HG03045 (cell line): Measurements from ENCODE around the gene SLC22A2.

Source experiments
- ATAC-seq: cut with Tn5 transposase; IDR thresholded peaks from one replicate; pipeline ENCODE4 v1.9.1; 2021; ENCODE audit warnings: mild to moderate bottlenecking, moderate library complexity; ENCODE audit not compliant: unreplicated experiment

Gene SLC22A2

GRCh38 chr6:160172704-160173103 is 85.9 kb downstream of the SLC22A2 start:
- no peak for ATAC-seq

- ATAC-seq = no peak
These were observed 88.5 kb downstream of the SLC22A2 start for GRCh38 chr6:160170018-160170680.

GRCh38 chr6:160167604-160168399 is 90.8 kb downstream of the SLC22A2 start:
- ATAC-seq = no peak
